PC-9 (cell line): ENCODE results near the gene CYTH3. TPM values are rescaled to one million over a fixed set of nuclear protein-coding genes. Genes with fewer than 3 reads are reported as not detected.
A peak's percentile ranks its signal among the peaks of the same experiment; 100 is the strongest.

Experiments used
- BruUV-seq: library from RNA; stranded (reverse); fragments of 400-500 nt; replicated peaks from 2 replicates; lab custom pipeline; 2021; lab: Mats Ljungman, UMichigan
- CTCF ChIA-PET: fragments of 300-600 bp; sonication (Branson Sonifier 250); formaldehyde crosslinking; loops from one replicate; lab custom pipeline; 2022; ENCODE audit warnings: antibody characterized with exemption; lab: Charles Lee
- POLR2A ChIA-PET: fragments of 300-600 bp; sonication (Branson Sonifier 250); formaldehyde crosslinking; loops from one replicate; lab custom pipeline; 2022; ENCODE audit warnings: antibody characterized with exemption; ENCODE audit not compliant: unreplicated experiment; lab: Charles Lee
- DNase-seq, 2 experiments: peaks; one replicate each; pipeline versions ENCODE4 v3.0.0 to v3.0.0-alpha.2; 2015 to 2022; ENCODE audit warnings: mixed read lengths in 1 of 2
- H2AFZ ChIP-seq: fragments of 200-600 bp; sonication (generic); 2 replicates; pipeline ENCODE4 v1.8.1; 2017; ENCODE audit warnings: antibody characterized with exemption
- H3F3A ChIP-seq: fragments of 200-600 bp; sonication (generic); 2 replicates; pipeline ENCODE4 v1.8.1; 2017; ENCODE audit warnings: antibody characterized with exemption, mild to moderate bottlenecking, low read depth; ENCODE audit not compliant: insufficient read depth
- H3K27ac ChIP-seq: fragments of 200-600 bp; sonication (generic); 2 replicates; pipeline ENCODE4 v1.6.1; 2016; ENCODE audit warnings: mixed run types
- H3K27me3 ChIP-seq: fragments of 200-600 bp; sonication (generic); 2 replicates; pipeline ENCODE4 v1.6.1; 2016; ENCODE audit warnings: low read depth, mixed run types; ENCODE audit not compliant: insufficient read depth
- H3K36me3 ChIP-seq: fragments of 200-600 bp; sonication (generic); 2 replicates; pipeline ENCODE4 v1.6.1; 2016; ENCODE audit warnings: low read depth, mixed run types
- H3K4me1 ChIP-seq: fragments of 200-600 bp; sonication (generic); replicated peaks from 2 replicates; pipeline ENCODE4 v1.6.1; 2016; ENCODE audit warnings: mixed run types; ENCODE audit not compliant: insufficient read depth
- H3K4me2 ChIP-seq: fragments of 200-600 bp; sonication (generic); 2 replicates; pipeline ENCODE4 v1.6.1; 2017; ENCODE audit warnings: mixed run types
- H3K4me3 ChIP-seq: fragments of 200-600 bp; sonication (generic); 2 replicates; pipeline ENCODE4 v1.6.1; 2016; ENCODE audit warnings: mixed run types
- H3K79me2 ChIP-seq: fragments of 200-600 bp; sonication (generic); 2 replicates; pipeline ENCODE4 v1.6.1; 2017; ENCODE audit warnings: low read depth, mixed run types
- H3K9me2 ChIP-seq: fragments of 200-600 bp; sonication (generic); 2 replicates; pipeline ENCODE4 v1.8.1; 2017; ENCODE audit warnings: mild to moderate bottlenecking; ENCODE audit not compliant: insufficient read depth
- H3K9me3 ChIP-seq: fragments of 200-600 bp; sonication (generic); 2 replicates; pipeline ENCODE4 v1.8.1; 2016; ENCODE audit warnings: low read depth; ENCODE audit not compliant: insufficient read depth
- H4K20me1 ChIP-seq: fragments of 200-600 bp; sonication (generic); 2 replicates; pipeline ENCODE4 v1.8.1; 2017; ENCODE audit not compliant: insufficient read depth
- CTCF ChIP-seq: fragments of 200-600 bp; sonication (generic); conservative IDR thresholded peaks from 2 replicates; pipeline ENCODE4 v1.6.1; 2017; ENCODE audit warnings: mixed run types, antibody characterized with exemption, mild to moderate bottlenecking, moderate library complexity
- EZH2 ChIP-seq: fragments of 200-600 bp; sonication (generic); IDR thresholded peaks from 2 replicates; pipeline ENCODE4 v1.8.0; 2017; ENCODE audit warnings: antibody characterized with exemption, low read depth
- intact Hi-C: fragments of 100-400 bp; cut with micrococcal nuclease; formaldehyde crosslinking; loops from one replicate; pipeline ENCODE4 v1.10.0; 2022; ENCODE audit not compliant: unreplicated experiment
- total RNA-seq: library from RNA; stranded (reverse); gene quantifications from 2 replicates; pipeline ENCODE4 v1.2.3, GENCODE V29; 2021

CYTH3 gene
- total RNA-seq, 1 experiment from 2014 or later, result 84.4 TPM

DNA sequence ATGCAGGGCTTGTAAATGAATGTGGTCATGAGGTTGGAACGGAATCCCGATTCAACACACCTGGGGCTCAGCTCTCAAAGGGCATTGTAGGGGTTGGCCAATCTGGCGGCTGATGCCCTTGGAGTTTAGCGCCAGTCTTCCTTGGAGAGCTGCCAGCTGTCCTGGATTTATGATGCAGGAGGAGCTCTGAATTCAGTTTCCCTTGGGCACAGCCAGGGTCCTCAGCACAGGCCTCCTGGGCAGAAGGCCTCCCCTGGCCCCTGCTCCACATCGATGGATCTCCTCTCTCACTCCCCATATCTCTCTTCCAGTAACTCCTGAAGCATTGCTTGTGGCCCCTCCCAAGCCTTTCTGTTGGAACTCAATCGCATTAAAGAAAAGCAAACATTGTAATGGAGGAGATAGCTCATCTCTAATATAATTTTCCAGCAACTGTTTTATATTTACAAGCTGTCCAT is 985 bp upstream of the CYTH3 start:
- ChIA-PET CTCF (interaction anchor here (0.7 kb wide), 1 partner anchor 113 kb away, joined by 4 read pairs; no protein-coding TSS in a partner anchor), POLR2A (interaction anchor here (0.6 to 1.1 kb wide), 3 partner anchors 9 to 63 kb away, joined by 4 to 12 read pairs (median 5); no protein-coding TSS in a partner anchor)
- Histone ChIP-seq H3K4me1 (peaks cover 28% of the 10 kb centered on the region), H3K4me2 (peak overlapping the region; percentile 91), H3F3A (peaks cover 17% of the 10 kb centered on the region; the same call in 1 of the 2 replicates), H3K36me3 (no peaks in the 10 kb centered on the region), H2AFZ (no peak overlapping the region), H3K27me3 (no peaks in the 10 kb centered on the region), H3K4me3 (peak overlapping the region; percentile 63; the same call in 1 of the 2 replicates), H3K79me2 (peaks cover 40% of the 10 kb centered on the region), H3K27ac (no peak overlapping the region), H4K20me1 (no peaks in the 10 kb centered on the region), H3K9me3 (no peaks in the 10 kb centered on the region), H3K9me2 (no peaks in the 10 kb centered on the region)
- no TSS peak for BruUV-seq
- intact Hi-C loops, result loop anchor here (2.0 to 5.0 kb wide), 3 partner anchors 33 to 111 kb away; no protein-coding TSS in a partner anchor
- peak; percentile 51 to 61 for DNase-seq
- TF ChIP-seq EZH2 (no peak), CTCF (no peak)

DNA sequence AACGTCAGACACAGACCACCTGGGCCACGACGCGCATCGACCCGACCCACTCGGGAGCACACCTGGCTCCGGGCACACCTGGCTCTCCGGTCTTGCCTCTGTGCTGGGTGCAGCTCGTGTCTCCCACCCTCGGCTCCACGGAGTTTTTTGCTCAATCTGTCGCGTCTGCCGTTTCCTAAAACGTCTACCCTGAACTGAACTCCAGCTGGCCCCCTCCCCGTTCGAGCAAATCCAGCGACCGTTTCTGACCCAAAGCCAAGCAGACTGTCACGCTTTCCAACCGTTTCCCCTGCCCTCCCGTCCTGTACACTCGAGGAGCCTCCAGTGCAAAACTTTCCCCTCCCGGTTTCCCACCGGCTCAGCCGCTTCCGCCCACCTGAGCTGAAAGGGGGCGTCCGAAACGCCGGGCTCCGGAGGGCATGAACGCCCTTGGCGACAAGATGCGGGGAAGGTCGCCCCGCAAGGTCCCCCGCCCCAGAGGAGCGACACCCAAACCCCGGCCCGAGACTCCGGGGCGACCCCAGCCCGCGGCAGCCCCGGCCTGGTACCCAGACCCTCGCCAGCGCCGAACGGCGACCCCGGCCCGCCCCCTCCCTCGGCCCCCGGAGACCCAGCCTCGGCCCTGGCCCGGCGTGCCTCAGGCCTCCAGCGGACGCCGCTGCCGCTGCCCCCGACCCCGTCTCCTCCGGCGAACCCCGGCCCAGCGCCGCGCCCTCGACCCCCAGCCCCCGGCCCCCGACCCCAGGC is 557 bp downstream of the CYTH3 start:
- ChIA-PET CTCF (interaction anchor here (1.0 kb wide), 1 partner anchor 17 kb away, joined by 4 read pairs; no protein-coding TSS in a partner anchor), POLR2A (interaction anchor here (0.6 to 0.7 kb wide), 2 partner anchors 96 to 267 kb away, joined by 5 to 20 read pairs; no protein-coding TSS in a partner anchor)
- no TSS peak for BruUV-seq
- H3K4me1 ChIP-seq, result peaks cover 25% of the 10 kb centered on the region
- no peaks in the 10 kb centered on the region for H3K9me3 ChIP-seq
- intact Hi-C loops, result loop anchor here (1.0 to 5.0 kb wide), 4 partner anchors 35 to 110 kb away; no protein-coding TSS in a partner anchor
- H3K79me2 ChIP-seq, result peaks cover 56% of the 10 kb centered on the region
- peaks cover 17% of the 10 kb centered on the region; the same call in 1 of the 2 replicates for H3F3A ChIP-seq
- H2AFZ ChIP-seq, result peak overlapping the region; percentile 88
- no peaks in the 10 kb centered on the region for H3K27me3 ChIP-seq
- TF ChIP-seq CTCF, result no peak
- peak overlapping the region; percentile 90 for H3K4me3 ChIP-seq
- H3K9me2 ChIP-seq, result no peaks in the 10 kb centered on the region
- H3K36me3 ChIP-seq, result no peaks in the 10 kb centered on the region
- DNase-seq, result peak in 1 of 2 experiments; percentile 24
- H3K27ac ChIP-seq, result no peak overlapping the region
- H3K4me2 ChIP-seq, result peak overlapping the region; percentile 92
- H4K20me1 ChIP-seq, result no peaks in the 10 kb centered on the region

- H3K27ac ChIP-seq, result no peak overlapping the region
- peaks cover 21% of the 10 kb centered on the region for H3K4me1 ChIP-seq
- peak overlapping the region; percentile 92 for H3K4me2 ChIP-seq
- TF ChIP-seq CTCF (no peak; the same call in 1 of the 2 replicates), EZH2 (no peak)
- peak in 1 of 2 experiments; percentile 48 for DNase-seq
- peak overlapping the region; percentile 90 for H3K4me3 ChIP-seq
- peak overlapping the region; percentile 88 for H2AFZ ChIP-seq
- intact Hi-C loops, result loop anchor here (1.0 to 5.0 kb wide), 3 partner anchors 52 to 109 kb away; no protein-coding TSS in a partner anchor
- no peaks in the 10 kb centered on the region for H3K27me3 ChIP-seq
- H4K20me1 ChIP-seq, result no peaks in the 10 kb centered on the region
- no peaks in the 10 kb centered on the region for H3K36me3 ChIP-seq
- H3K9me2 ChIP-seq, result no peaks in the 10 kb centered on the region
- BruUV-seq, result TSS peak; percentile 51
- H3K9me3 ChIP-seq, result no peaks in the 10 kb centered on the region
- CTCF ChIA-PET, result interaction anchor here (1.0 kb wide), 1 partner anchor 18 kb away, joined by 4 read pairs; no protein-coding TSS in a partner anchor
- POLR2A ChIA-PET, result interaction anchor here (0.6 to 0.7 kb wide), 8 partner anchors 10 to 266 kb away, joined by 3 to 20 read pairs (median 6); no protein-coding TSS in a partner anchor
- H3F3A ChIP-seq, result peaks cover 17% of the 10 kb centered on the region; the same call in 1 of the 2 replicates
- peaks cover 60% of the 10 kb centered on the region for H3K79me2 ChIP-seq
Observed at GRCh38 chr7:6271060-6271658, 1.3 kb downstream of the CYTH3 start.
